Dedifferentiated amniotic fluid mesenchymal stem cell (primary cell): ENCODE measurements around the gene ITFG1.

ENCODE experiments used
- DNase-seq: peaks from one replicate; pipeline ENCODE4 v3.0.0-alpha.2; 2016; ENCODE audit errors: extremely low spot score

ITFG1 gene

GRCh38 chr16:47460711-47461597, at the start of gene ITFG1, which contains the start of gene PHKB:
TSS of gene ITFG1 (minus strand) at chr16:47461063. CDS start at chr16:47461045, 18 bp downstream.
TSS of gene PHKB (plus strand) at chr16:47461331. CDS start at chr16:47461351, 20 bp downstream.
- peak; percentile 84 for DNase-seq

GRCh38 chr16:47507701-47508100, 46.8 kb upstream of the ITFG1 start:
- DNase-seq, result no peak

- no peak for DNase-seq
These were observed 45.9 kb upstream of the ITFG1 start for GRCh38 chr16:47506800-47507199.

- DNase-seq, result no peak
These were observed 43.7 kb upstream of the ITFG1 start for GRCh38 chr16:47504599-47504998.

- DNase-seq, result no peak
These were observed 43.1 kb upstream of the ITFG1 start for GRCh38 chr16:47503936-47504335.

GRCh38 chr16:47499700-47500264, 38.9 kb upstream of the ITFG1 start:
- no peak for DNase-seq

- DNase-seq, result no peak
These were observed 38.3 kb upstream of the ITFG1 start for GRCh38 chr16:47499080-47499699.

GRCh38 chr16:47493381-47494337, 32.8 kb upstream of the ITFG1 start:
- DNase-seq, result no peak

- no peak for DNase-seq
These were observed 31.8 kb upstream of the ITFG1 start for GRCh38 chr16:47492428-47493377.

GRCh38 chr16:47492036-47492427, 31.2 kb upstream of the ITFG1 start:
- DNase-seq, result no peak

GRCh38 chr16:47490471-47490870, 29.6 kb upstream of the ITFG1 start:
- DNase-seq, result no peak

GRCh38 chr16:47488051-47488450, 27.2 kb upstream of the ITFG1 start:
- DNase-seq, result no peak

GRCh38 chr16:47486856-47487255, 26.0 kb upstream of the ITFG1 start:
- DNase-seq, result no peak

- DNase-seq, result no peak
These were observed 22.8 kb upstream of the ITFG1 start for GRCh38 chr16:47483616-47484015.

- DNase-seq, result no peak
These were observed 21.0 kb upstream of the ITFG1 start for GRCh38 chr16:47481698-47482374.

GRCh38 chr16:47480410-47480809, 19.5 kb upstream of the ITFG1 start:
- no peak for DNase-seq

- DNase-seq, result no peak
These were observed 16.8 kb upstream of the ITFG1 start for GRCh38 chr16:47477679-47478078.

- DNase-seq, result no peak
These were observed 15.9 kb upstream of the ITFG1 start for GRCh38 chr16:47476654-47477345.

- no peak for DNase-seq
These were observed 14.9 kb upstream of the ITFG1 start for GRCh38 chr16:47475786-47476185.
